ENCODE results near the gene EBF3. TPM values are rescaled to one million over a fixed set of nuclear protein-coding genes. Genes with fewer than 3 reads are reported as not detected.

EBF3 gene
- total and polyA plus RNA-seq, 9 of the 15 experiments (the other 6 are each of a cell fraction or from before 2014, with no cell fraction given), result not detected

GRCh38 chr10:129905553-129905952 is 58.5 kb downstream of the EBF3 start:
- H3K79me2 ChIP-seq (ENCODE audit: control insufficient read depth, insufficient read depth, low read length), result no peaks in the 10 kb centered on the region
- no peak overlapping the region for H3K27ac ChIP-seq (ENCODE audit: extremely low read depth, low read depth, low read length)
- intact Hi-C loops (cut with micrococcal nuclease), result no loop called here
- CTCF ChIA-PET (ENCODE audit: low intra/inter-chr PET ratio), result no interaction called here
- no TSS peak for BruUV-seq (replicated peaks)
- no peaks in the 10 kb centered on the region for H3K4me1 ChIP-seq (replicated peaks in 1 of 2; ENCODE audit: control insufficient read depth in 2 of 2, insufficient read depth in 2 of 2, low read length in 2 of 2)
- H2AFZ ChIP-seq (ENCODE audit: low read depth, low read length), result no peak overlapping the region
- in situ Hi-C loops (cut with MboI), result no loop called here
- peaks cover 0 to 4% of the 10 kb centered on the region in 2 experiments; a peak in 2 of 5 replicates for H3K27me3 ChIP-seq (ENCODE audit: control insufficient read depth in 2 of 2, insufficient read depth in 2 of 2, low read length in 2 of 2)
- TF ChIP-seq ZNF134 (CRISPR knock-in tag; conservative IDR thresholded peaks at IDR 0.05) (no peak), EWSR1 (IDR thresholded peaks at IDR 0.05; ENCODE audit: borderline replicate concordance, low read depth, partially characterized antibody) (no peak), CEBPB (tag; IDR thresholded peaks at IDR 0.05) (no peak), SNAPC5 (CRISPR knock-in tag; IDR thresholded peaks at IDR 0.05) (no peak), ZNF12 (CRISPR knock-in tag; IDR thresholded peaks at IDR 0.05) (no peak), SLC30A9 (CRISPR knock-in tag; IDR thresholded peaks at IDR 0.05) (no peak), RCOR1 (IDR thresholded peaks at IDR 0.05; ENCODE audit: borderline replicate concordance in 1 of 2, low read depth in 2 of 2, low read length in 2 of 2) (no peak), MTA1 (IDR thresholded peaks at IDR 0.05; ENCODE audit: borderline replicate concordance) (no peak), ZBTB8A (IDR thresholded peaks at IDR 0.05; ENCODE audit: partially characterized antibody) (no peak), HES1 (IDR thresholded peaks at IDR 0.05; ENCODE audit: low read depth) (no peak), ATF7 (IDR thresholded peaks at IDR 0.05) (no peak), ADNP (tag; IDR thresholded peaks at IDR 0.05) (no peak), MBD1 (CRISPR knock-in tag; IDR thresholded peaks at IDR 0.05) (no peak), SP2 (IDR thresholded peaks at IDR 0.05; ENCODE audit: extremely low read depth, low read depth, low read length, poor library complexity, severe bottlenecking) (no peak)
- H3K4me2 ChIP-seq (ENCODE audit: insufficient read depth, low read length), result no peak overlapping the region
- no peaks in the 10 kb centered on the region for H3K36me3 ChIP-seq (ENCODE audit: control insufficient read depth, insufficient read depth, low read length)
- POLR2A ChIA-PET, result no interaction called here
- ATAC-seq (no peak), FAIRE-seq (no peak), DNase-seq (ENCODE audit: extremely low read depth in 1 of 4, low spot score in 3 of 4) (no peak)
- no peaks in the 10 kb centered on the region for H4K20me1 ChIP-seq (replicated peaks; ENCODE audit: control insufficient read depth, insufficient read depth, low read length)
- no peak overlapping the region for H3K9ac ChIP-seq (ENCODE audit: insufficient read depth in 1 of 2, low read depth in 2 of 2, low read length in 2 of 2)
- 0% methylated on average over 3 of the region's 12 CpGs for WGBS (ENCODE audit: insufficient coverage, low coverage, missing lambda C conversion rate)
- H3K4me3 ChIP-seq, result no peak overlapping the region
- no peaks in the 10 kb centered on the region for H3K9me3 ChIP-seq (replicated peaks; ENCODE audit: control insufficient read depth, insufficient read depth, low read depth, low read length)
- no peaks in the 10 kb centered on the region for H3K9me1 ChIP-seq (ENCODE audit: control insufficient read depth, insufficient read depth, low read length)
